H1 (cell line): ENCODE measurements around the gene IPO11. TPM values are rescaled to one million over a fixed set of nuclear protein-coding genes. Genes with fewer than 3 reads are reported as not detected.
A peak's percentile ranks its signal among the peaks of the same experiment; 100 is the strongest.

Source experiments
- ASH2L ChIP-seq: fragments of 200-600, 300-600 bp; sonication (generic); IDR thresholded peaks from one replicate; pipeline ENCODE4 v1.7.1; 2017; ENCODE audit warnings: low read length
- CBX5 ChIP-seq: fragments of 300-800, 300-1000 bp; sonication (generic); IDR thresholded peaks from 2 replicates; pipeline ENCODE4 v1.7.1; 2016; ENCODE audit warnings: antibody characterized with exemption, low read length, low read depth
- CTBP2 ChIP-seq: IDR thresholded peaks from 2 replicates; pipeline ENCODE4 v1.7.0; 2011; ENCODE audit warnings: borderline replicate concordance, mild to moderate bottlenecking, moderate library complexity, mixed read lengths, low read length; ENCODE audit not compliant: insufficient read depth, insufficient read length
- EZH2 ChIP-seq: fragments of 200-600 bp; sonication (generic); IDR thresholded peaks from 2 replicates; pipeline ENCODE4 v1.7.1; 2012; ENCODE audit warnings: low read depth, mild to moderate bottlenecking, moderate library complexity, low read length, inconsistent platforms; ENCODE audit not compliant: severe bottlenecking
- FOSL1 ChIP-seq: IDR thresholded peaks from 2 replicates; pipeline ENCODE4 v1.6.1; 2011; ENCODE audit warnings: mild to moderate bottlenecking, low read depth, low read length, moderate library complexity; ENCODE audit not compliant: insufficient read depth
- GTF2F1 ChIP-seq: IDR thresholded peaks from 2 replicates; pipeline ENCODE4 v1.6.1; 2012; ENCODE audit warnings: low read depth, low read length, improper control_type of control experiment, borderline replicate concordance
- KDM1A ChIP-seq: fragments of 200-600, 300-600 bp; sonication (generic); IDR thresholded peaks from 2 replicates; pipeline ENCODE4 v1.7.1; 2016; ENCODE audit warnings: mild to moderate bottlenecking, low read length, borderline replicate concordance
- MAFK ChIP-seq: IDR thresholded peaks from 2 replicates; pipeline ENCODE4 v1.6.1; 2012; ENCODE audit warnings: low read depth, mild to moderate bottlenecking, improper control_type of control experiment, low read length
- NANOG ChIP-seq: IDR thresholded peaks from 2 replicates; pipeline ENCODE4 v1.6.1; 2011; ENCODE audit warnings: low read length, low read depth, mild to moderate bottlenecking, inconsistent platforms; ENCODE audit not compliant: insufficient read depth, poor library complexity, severe bottlenecking
- RAD21 ChIP-seq, 2 experiments: IDR thresholded peaks in 1 of 2; conservative IDR thresholded peaks in 1 of 2; 2 replicates each; pipeline ENCODE4 v1.6.1; 2011; ENCODE audit warnings: low read depth in 2 of 2, low read length in 2 of 2, improper control_type of control experiment in 1 of 2, inconsistent platforms in 1 of 2, mild to moderate bottlenecking in 1 of 2, moderate library complexity in 1 of 2
- RBBP5 ChIP-seq: IDR thresholded peaks from 2 replicates; pipeline ENCODE4 v1.7.1; 2012; ENCODE audit warnings: low read depth, mild to moderate bottlenecking, inconsistent platforms, low read length, moderate library complexity, borderline replicate concordance
- RFX5 ChIP-seq: IDR thresholded peaks from 2 replicates; pipeline ENCODE4 v1.6.1; 2011; ENCODE audit warnings: low read depth, low read length, improper control_type of control experiment, borderline replicate concordance
- SAP30 ChIP-seq: fragments of 300-600 bp; sonication (generic); IDR thresholded peaks from 2 replicates; pipeline ENCODE4 v1.7.1; 2012; ENCODE audit warnings: low read length, moderate library complexity, mild to moderate bottlenecking, inconsistent platforms; ENCODE audit not compliant: insufficient read depth, insufficient replicate concordance
- SIX5 ChIP-seq: IDR thresholded peaks from 2 replicates; pipeline ENCODE4 v1.6.1; 2011; ENCODE audit warnings: mild to moderate bottlenecking, low read depth, low read length
- TAF7 ChIP-seq: optimal IDR thresholded peaks from 2 replicates; pipeline ENCODE3; 2011; ENCODE audit warnings: low read depth, mild to moderate bottlenecking, inconsistent platforms, low read length, moderate library complexity, borderline replicate concordance
- TBP ChIP-seq: IDR thresholded peaks from 2 replicates; pipeline ENCODE4 v1.6.1; 2011; ENCODE audit warnings: low read depth, low read length, improper control_type of control experiment
- TCF12 ChIP-seq: IDR thresholded peaks from 2 replicates; pipeline ENCODE4 v1.6.1; 2011; ENCODE audit warnings: low read depth, mild to moderate bottlenecking, low read length
- ZNF274 ChIP-seq: IDR thresholded peaks from 2 replicates; pipeline ENCODE4 v1.7.0; 2012; ENCODE audit warnings: low read length, borderline replicate concordance; ENCODE audit errors: extremely low read depth
- polyA plus RNA-seq, 7 experiments: library from polyadenylated mRNA; depleted of rRNA in 3 of 7; stranded (reverse) in 5 of 7; unstranded in 2 of 7; fragments of >200 nt in 5 of 7; fragments of 200-250 nt in 2 of 7; gene quantifications; 1 replicate in 5 of 7; 2 replicates in 1 of 7; 4 replicates in 1 of 7; pipeline versions ENCODE4 v1.2.1 to v1.2.3, GENCODE V29; 2011 to 2013; ENCODE audit warnings: missing spikeins in 2 of 7, mixed read lengths in 2 of 7
- total RNA-seq: library from RNA; stranded (reverse); fragmentation: NEBNext Ultra II Directional; extraction: Animal tissue kit (Norgen Biotek cat#: 25700); gene quantifications from 2 replicates; pipeline ENCODE4 v1.2.1, GENCODE V29; 2021
- TF ChIP-seq, protein P1 (sequence below): IDR thresholded peaks from 2 replicates; pipeline ENCODE4 v1.6.1; 2012; ENCODE audit warnings: inconsistent platforms
- TF ChIP-seq, protein P2 (sequence below): IDR thresholded peaks from 2 replicates; pipeline ENCODE4 v1.6.1; 2012; ENCODE audit warnings: low read length, inconsistent platforms

IPO11 gene
- total and polyA plus RNA-seq, 2 of the 8 experiments (the other 6 are each of a cell fraction or from before 2014, with no cell fraction given), result 23.6 to 64.4 TPM

DNA sequence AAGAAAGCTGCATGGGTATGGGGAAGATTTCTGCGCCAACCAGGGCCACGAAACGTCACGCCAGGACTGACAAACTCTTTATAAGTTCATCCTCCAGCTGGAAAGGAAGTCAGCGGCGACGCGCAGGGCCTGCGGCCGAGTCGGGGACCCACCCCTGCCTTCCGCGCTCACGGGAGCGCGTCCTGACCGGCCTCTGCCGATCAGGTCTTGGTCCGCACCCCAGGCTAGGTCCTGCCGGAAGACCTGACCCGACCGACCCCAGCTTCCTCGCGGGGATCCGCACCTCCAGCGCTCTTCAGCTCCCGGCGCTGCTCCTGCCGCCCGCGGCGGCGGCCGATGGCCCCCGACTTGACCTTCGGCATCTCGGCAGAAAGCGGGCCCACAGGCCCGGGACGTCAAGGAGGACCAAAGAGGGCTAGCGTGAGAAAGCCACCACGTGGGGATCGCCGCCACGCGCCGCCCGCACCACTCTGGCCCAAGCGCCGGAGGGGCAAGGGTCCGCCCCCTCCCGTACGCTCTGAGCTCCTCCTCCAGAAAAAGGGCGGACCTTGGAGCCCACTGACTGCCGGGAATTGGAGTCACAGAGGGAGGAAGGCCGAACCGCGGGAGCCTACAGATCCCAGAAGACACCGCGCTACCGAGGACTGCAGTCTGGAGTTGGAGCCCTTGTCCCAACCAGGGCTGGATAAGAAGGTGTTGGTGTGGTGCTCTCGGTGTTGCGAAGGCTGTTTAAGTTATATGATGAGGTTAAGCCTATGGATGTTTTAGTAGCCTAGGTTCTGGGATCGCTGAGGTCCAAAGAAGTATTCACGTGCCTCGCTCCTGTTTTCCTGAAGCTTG, 8.9 kb upstream of the IPO11 start, which contains the start of gene DIMT1 (continued):
- TF ChIP-seq RBBP5 (no peak; the same call in 1 of the 2 replicates), RFX5 (no peak), MAFK (no peak), EZH2 (no peak), TBP (peak; percentile 85), CBX5 (no peak), ZNF274 (no peak), KDM1A (no peak), SIX5 (peak; percentile 73), FOSL1 (no peak), RAD21 (IDR thresholded peaks at IDR 0.05 in 1 of 2, conservative IDR thresholded peaks at IDR 0.05 in 1 of 2; ENCODE audit: low read depth in 2 of 2, low read length in 2 of 2) (no peak), TCF12 (no peak), NANOG (peak; percentile 2), ASH2L (peak; percentile 95), GTF2F1 (no peak), TAF7 (no peak), CTBP2 (no peak), SAP30 (no peak)
- TF ChIP-seq, protein P1, sequence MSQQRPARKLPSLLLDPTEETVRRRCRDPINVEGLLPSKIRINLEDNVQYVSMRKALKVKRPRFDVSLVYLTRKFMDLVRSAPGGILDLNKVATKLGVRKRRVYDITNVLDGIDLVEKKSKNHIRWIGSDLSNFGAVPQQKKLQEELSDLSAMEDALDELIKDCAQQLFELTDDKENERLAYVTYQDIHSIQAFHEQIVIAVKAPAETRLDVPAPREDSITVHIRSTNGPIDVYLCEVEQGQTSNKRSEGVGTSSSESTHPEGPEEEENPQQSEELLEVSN, result no peak; the same call in 1 of the 2 replicates
- TF ChIP-seq, protein P2, sequence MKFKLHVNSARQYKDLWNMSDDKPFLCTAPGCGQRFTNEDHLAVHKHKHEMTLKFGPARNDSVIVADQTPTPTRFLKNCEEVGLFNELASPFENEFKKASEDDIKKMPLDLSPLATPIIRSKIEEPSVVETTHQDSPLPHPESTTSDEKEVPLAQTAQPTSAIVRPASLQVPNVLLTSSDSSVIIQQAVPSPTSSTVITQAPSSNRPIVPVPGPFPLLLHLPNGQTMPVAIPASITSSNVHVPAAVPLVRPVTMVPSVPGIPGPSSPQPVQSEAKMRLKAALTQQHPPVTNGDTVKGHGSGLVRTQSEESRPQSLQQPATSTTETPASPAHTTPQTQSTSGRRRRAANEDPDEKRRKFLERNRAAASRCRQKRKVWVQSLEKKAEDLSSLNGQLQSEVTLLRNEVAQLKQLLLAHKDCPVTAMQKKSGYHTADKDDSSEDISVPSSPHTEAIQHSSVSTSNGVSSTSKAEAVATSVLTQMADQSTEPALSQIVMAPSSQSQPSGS, result no peak
